Measurements from ENCODE around the gene IFT25. TPM values are rescaled to one million over a fixed set of nuclear protein-coding genes. Genes with fewer than 3 reads are reported as not detected.

IFT25 gene
- total RNA-seq, 1 donor from 2014 or later: 37.9 TPM

DNA sequence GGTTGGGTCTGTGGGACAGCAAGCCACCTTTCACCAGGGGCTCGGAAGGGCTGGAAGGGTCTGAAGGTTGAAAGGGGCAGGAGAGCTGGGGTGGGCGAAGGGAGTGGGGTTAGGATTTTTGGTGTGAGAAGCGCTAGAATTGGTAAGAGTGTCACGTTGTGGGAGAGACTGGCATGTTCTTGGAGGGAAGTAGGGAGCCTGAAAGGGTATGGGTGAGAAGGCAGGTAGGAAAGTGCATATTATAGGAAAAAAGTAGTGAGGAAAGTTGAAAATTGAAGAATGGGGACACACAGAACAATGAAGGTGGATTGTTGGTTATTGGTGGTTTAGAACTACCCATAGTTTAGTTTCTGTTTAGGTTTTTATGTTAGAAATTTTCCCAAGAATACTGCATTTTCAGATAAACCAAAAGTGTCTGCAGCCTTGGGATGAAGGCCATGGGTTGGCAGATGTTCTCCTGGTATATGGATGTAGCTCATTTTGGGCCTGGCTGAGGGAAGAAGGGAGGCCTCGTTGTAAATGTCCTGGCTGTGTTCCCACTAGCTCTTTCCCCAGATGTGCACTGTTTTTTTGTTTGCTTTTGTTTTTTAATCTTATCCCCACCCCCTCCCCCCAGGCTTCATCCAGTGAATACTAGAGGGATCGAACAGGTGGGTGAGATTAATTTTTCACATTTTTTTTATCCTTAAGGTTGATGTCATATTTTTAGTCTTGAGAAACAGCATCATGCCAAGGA is 1.8 kb upstream of the IFT25 start:
- no peak for TF ChIP-seq CTCF (conservative IDR thresholded peaks at IDR 0.05; ENCODE audit: low read depth, low read length)
- H3K4me3 ChIP-seq (ENCODE audit: low read depth, low read length): peak overlapping the region; percentile 76
- DNase-seq (ENCODE audit: low read depth): no peak

- no peak for DNase-seq (ENCODE audit: low read depth)
- H3K4me3 ChIP-seq (ENCODE audit: low read depth, low read length): peak within 1 kb of the TSS; percentile 76
- peak; percentile 33 for TF ChIP-seq CTCF (conservative IDR thresholded peaks at IDR 0.05; ENCODE audit: low read depth, low read length)
Measured at GRCh38 chr1:53946252-53947171, 1.0 kb upstream of the IFT25 start, which contains the start of gene LRRC42. TSS of gene LRRC42 (plus strand) at chr1:53946350. CDS start at chr1:53952000, 5,650 bp downstream.

DNA sequence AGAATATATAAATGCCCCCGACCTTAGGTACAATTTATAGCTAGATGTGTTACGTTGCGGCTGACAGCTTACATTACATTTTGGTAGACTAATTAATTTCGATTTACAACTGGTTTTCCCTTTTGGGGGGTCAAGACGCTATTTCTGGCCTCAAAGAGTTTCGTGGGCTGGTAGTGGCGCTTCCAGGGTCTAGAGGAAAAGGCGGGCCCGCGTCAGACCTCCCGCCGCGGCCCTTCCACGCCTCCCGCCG is 391 bp downstream of the IFT25 start:
- no peak for DNase-seq (ENCODE audit: low read depth)
- no peak for TF ChIP-seq CTCF (conservative IDR thresholded peaks at IDR 0.05; ENCODE audit: low read depth, low read length)
- H3K4me3 ChIP-seq (ENCODE audit: low read depth, low read length): peak overlapping the region; percentile 70

DNA sequence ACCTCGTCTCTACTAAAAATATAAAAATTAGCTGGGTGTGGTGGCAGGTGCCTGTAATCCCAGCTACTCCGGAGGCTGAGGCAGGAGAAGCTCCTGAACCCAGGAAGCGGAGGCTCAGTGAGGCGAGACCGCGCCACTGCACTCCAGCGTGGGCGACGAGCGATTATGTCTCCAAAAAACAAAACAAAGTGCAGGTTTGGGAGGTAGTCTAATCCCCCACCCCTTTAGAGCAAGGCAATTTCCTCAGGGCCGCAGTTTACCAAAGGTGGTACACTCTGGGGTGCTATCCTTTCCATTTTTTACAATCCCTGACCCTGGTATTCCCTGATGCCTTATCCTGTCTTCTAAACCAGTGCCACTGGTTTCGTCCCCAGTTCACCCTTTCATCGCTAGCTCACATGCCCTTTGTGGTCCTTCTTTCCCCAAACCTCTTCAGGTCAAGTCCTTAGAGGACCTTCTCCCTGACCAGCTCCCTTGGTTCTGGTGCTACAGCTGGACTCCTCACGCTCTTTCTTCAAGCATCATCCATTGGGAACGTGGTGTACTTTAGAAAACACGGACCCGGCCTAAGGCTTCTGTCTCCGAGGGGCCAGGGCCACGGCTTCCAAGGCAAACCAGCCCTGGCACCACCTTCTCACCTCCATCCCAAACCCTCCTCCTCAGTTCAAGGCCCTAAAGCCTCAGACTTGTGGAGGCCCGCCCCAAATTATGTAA is 873 bp downstream of the IFT25 start:
- no peak for TF ChIP-seq CTCF (conservative IDR thresholded peaks at IDR 0.05; ENCODE audit: low read depth, low read length)
- no peak for DNase-seq (ENCODE audit: low read depth)
- H3K4me3 ChIP-seq (ENCODE audit: low read depth, low read length): peak overlapping the region; percentile 70

DNA sequence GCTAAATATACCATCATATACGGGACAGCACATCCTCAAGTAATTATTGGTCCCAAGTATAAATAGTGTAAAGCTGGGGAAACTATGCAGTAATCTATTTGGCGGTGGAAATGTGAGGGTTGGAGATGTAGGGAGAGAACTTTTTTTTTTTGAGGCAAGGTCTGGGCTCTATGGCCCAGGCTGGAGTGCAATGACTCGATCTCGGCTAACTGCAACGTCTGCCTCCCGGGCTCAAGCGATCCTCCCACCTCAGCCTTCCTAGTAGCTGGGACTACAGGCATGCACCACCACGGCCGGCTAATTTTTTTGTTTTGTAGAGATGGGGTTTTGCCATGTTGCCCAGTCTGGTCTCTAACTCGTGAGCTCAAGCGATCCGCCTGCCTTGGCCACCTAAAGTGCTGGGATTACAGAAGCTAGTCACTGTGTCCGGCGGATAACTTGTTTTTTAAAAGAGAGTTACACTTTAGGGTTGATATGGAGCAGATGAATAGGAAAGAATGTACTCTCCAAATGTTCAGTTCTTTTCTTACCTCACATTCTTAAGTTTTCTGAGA is 1.9 kb downstream of the IFT25 start:
- H3K4me3 ChIP-seq (ENCODE audit: low read depth, low read length): no peak overlapping the region
- no peak for TF ChIP-seq CTCF (conservative IDR thresholded peaks at IDR 0.05; ENCODE audit: low read depth, low read length)
- DNase-seq (ENCODE audit: low read depth): no peak

GRCh38 chr1:53943090-53943489 is 2.4 kb downstream of the IFT25 start:
- DNase-seq (ENCODE audit: low read depth): no peak
- no peak for TF ChIP-seq CTCF (conservative IDR thresholded peaks at IDR 0.05; ENCODE audit: low read depth, low read length)
- no peak overlapping the region for H3K4me3 ChIP-seq (ENCODE audit: low read depth, low read length)
